ENCODE results near the gene SPAAR.
"Not testable (repeated sequence)": the region's sequence is repeated elsewhere in the genome, so short reads cannot be mapped to it uniquely, and the experiment has no call there.

Gene SPAAR

GRCh38 chr9:35920051-35920620 is 10.8 kb downstream of the SPAAR start:
- in situ Hi-C loops (cut with HindIII; ENCODE audit: low sequenced_read_pairs), result no loop called here

GRCh38 chr9:35923598-35923926 is 14.3 kb downstream of the SPAAR start:
- in situ Hi-C loops (cut with HindIII; ENCODE audit: low sequenced_read_pairs), result no loop called here

GRCh38 chr9:35923927-35924763 is 14.9 kb downstream of the SPAAR start:
- in situ Hi-C loops (cut with HindIII; ENCODE audit: low sequenced_read_pairs), result no loop called here

GRCh38 chr9:35928591-35929452 is 19.5 kb downstream of the SPAAR start:
- in situ Hi-C loops (cut with HindIII; ENCODE audit: low sequenced_read_pairs), result no loop called here

- in situ Hi-C loops (cut with HindIII; ENCODE audit: low sequenced_read_pairs), result no loop called here
These were observed 20.1 kb downstream of the SPAAR start for GRCh38 chr9:35929453-35929718.

- in situ Hi-C loops (cut with HindIII; ENCODE audit: low sequenced_read_pairs), result no loop called here
These were observed 21.2 kb downstream of the SPAAR start for GRCh38 chr9:35930521-35930920.

- in situ Hi-C loops (cut with HindIII; ENCODE audit: low sequenced_read_pairs), result no loop called here
These were observed 21.7 kb downstream of the SPAAR start for GRCh38 chr9:35930989-35931388.

- in situ Hi-C loops (cut with HindIII; ENCODE audit: low sequenced_read_pairs), result no loop called here
These were observed 23.4 kb downstream of the SPAAR start for GRCh38 chr9:35932735-35933134.

GRCh38 chr9:35933550-35934067 is 24.3 kb downstream of the SPAAR start:
- in situ Hi-C loops (cut with HindIII; ENCODE audit: low sequenced_read_pairs), result no loop called here

GRCh38 chr9:35934069-35934468 is 24.8 kb downstream of the SPAAR start:
- in situ Hi-C loops (cut with HindIII; ENCODE audit: low sequenced_read_pairs), result not testable (repeated sequence)

GRCh38 chr9:35935261-35935660 is 26.0 kb downstream of the SPAAR start:
- in situ Hi-C loops (cut with HindIII; ENCODE audit: low sequenced_read_pairs), result no loop called here

- in situ Hi-C loops (cut with HindIII; ENCODE audit: low sequenced_read_pairs), result no loop called here
These were observed 26.6 kb downstream of the SPAAR start for GRCh38 chr9:35935755-35936509.

- in situ Hi-C loops (cut with HindIII; ENCODE audit: low sequenced_read_pairs), result no loop called here
These were observed 27.9 kb downstream of the SPAAR start for GRCh38 chr9:35937227-35937626.

- in situ Hi-C loops (cut with HindIII; ENCODE audit: low sequenced_read_pairs), result no loop called here
These were observed 29.4 kb downstream of the SPAAR start for GRCh38 chr9:35938474-35939356.

- in situ Hi-C loops (cut with HindIII; ENCODE audit: low sequenced_read_pairs), result no loop called here
These were observed 30.5 kb downstream of the SPAAR start for GRCh38 chr9:35939679-35940250.

GRCh38 chr9:35940458-35941407 is 31.4 kb downstream of the SPAAR start:
- in situ Hi-C loops (cut with HindIII; ENCODE audit: low sequenced_read_pairs), result no loop called here

GRCh38 chr9:35942286-35942685 is 33.0 kb downstream of the SPAAR start:
- in situ Hi-C loops (cut with HindIII; ENCODE audit: low sequenced_read_pairs), result no loop called here

GRCh38 chr9:35944173-35944572 is 34.9 kb downstream of the SPAAR start:
- in situ Hi-C loops (cut with HindIII; ENCODE audit: low sequenced_read_pairs), result no loop called here

- in situ Hi-C loops (cut with HindIII; ENCODE audit: low sequenced_read_pairs), result no loop called here
These were observed 35.6 kb downstream of the SPAAR start for GRCh38 chr9:35944841-35945240.
